Breast epithelium (tissue), 3 donors: ENCODE data around the gene GARIN5A.

Experiments used
- POLR2A ChIP-seq: fragments of 450-650 bp; IDR thresholded peaks from one replicate; pipeline ENCODE4 v1.6.1; 2016; ENCODE audit warnings: antibody characterized with exemption, mild to moderate bottlenecking, moderate library complexity
- POLR2AphosphoS5 ChIP-seq, 3 donors: sonication (generic); formaldehyde crosslinking; IDR thresholded peaks; one replicate each; pipeline ENCODE4 v1.6.1; 2017; ENCODE audit warnings: antibody characterized with exemption in 3 of 3
- TF ChIP-seq, protein P1 (sequence below), 3 donors: fragments of 450-650 bp; IDR thresholded peaks; one replicate each; pipeline ENCODE4 v1.5.1; 2016 to 2017; ENCODE audit warnings: antibody characterized with exemption in 3 of 3, mild to moderate bottlenecking in 3 of 3, moderate library complexity in 3 of 3

DNA sequence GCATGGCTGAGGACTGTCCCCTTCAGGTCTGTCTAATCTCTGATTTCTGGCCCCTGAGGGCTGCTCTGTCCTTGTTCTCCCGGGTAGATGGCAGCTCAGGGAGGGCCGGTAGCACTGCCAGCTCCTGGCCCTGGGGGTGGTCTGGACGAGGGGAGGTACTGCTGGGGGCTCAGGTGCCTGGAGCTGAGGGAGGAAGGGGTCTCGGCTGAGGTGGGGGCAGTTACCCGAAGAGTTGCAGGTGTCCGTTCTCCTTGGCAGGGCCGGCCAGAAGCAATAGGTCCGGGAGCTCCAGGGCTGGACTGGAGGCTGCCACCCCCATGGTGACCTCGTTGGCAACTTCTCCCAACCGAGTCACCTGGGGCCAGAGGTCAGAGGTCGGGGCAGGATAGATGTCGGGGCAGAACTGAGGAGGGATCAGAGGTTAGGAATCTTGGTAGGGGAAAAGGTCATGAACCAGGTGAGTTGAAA, 1.5 kb downstream of the GARIN5A start:
- TF ChIP-seq, protein P1, sequence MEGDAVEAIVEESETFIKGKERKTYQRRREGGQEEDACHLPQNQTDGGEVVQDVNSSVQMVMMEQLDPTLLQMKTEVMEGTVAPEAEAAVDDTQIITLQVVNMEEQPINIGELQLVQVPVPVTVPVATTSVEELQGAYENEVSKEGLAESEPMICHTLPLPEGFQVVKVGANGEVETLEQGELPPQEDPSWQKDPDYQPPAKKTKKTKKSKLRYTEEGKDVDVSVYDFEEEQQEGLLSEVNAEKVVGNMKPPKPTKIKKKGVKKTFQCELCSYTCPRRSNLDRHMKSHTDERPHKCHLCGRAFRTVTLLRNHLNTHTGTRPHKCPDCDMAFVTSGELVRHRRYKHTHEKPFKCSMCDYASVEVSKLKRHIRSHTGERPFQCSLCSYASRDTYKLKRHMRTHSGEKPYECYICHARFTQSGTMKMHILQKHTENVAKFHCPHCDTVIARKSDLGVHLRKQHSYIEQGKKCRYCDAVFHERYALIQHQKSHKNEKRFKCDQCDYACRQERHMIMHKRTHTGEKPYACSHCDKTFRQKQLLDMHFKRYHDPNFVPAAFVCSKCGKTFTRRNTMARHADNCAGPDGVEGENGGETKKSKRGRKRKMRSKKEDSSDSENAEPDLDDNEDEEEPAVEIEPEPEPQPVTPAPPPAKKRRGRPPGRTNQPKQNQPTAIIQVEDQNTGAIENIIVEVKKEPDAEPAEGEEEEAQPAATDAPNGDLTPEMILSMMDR (IDR thresholded peaks at IDR 0.05): no peak
- TF ChIP-seq POLR2A (no peak), POLR2AphosphoS5 (IDR thresholded peaks at IDR 0.05) (no peak)
